ENCODE results near the gene USF1.
"Not testable (repeated sequence)": the region's sequence is repeated elsewhere in the genome, so short reads cannot be mapped to it uniquely, and the experiment has no call there.

Gene USF1

GRCh38 chr1:161077426-161077825, 31.6 kb upstream of the USF1 start:
- DNase-seq, result no peak

GRCh38 chr1:161076410-161076809, 30.6 kb upstream of the USF1 start:
- DNase-seq, result no peak

- DNase-seq, result no peak
These were observed 29.0 kb upstream of the USF1 start for GRCh38 chr1:161074676-161075368.

- DNase-seq, result no peak
These were observed 27.8 kb upstream of the USF1 start for GRCh38 chr1:161073474-161074121.

GRCh38 chr1:161072751-161073449, 27.1 kb upstream of the USF1 start:
- no peak for DNase-seq

- DNase-seq, result peak; percentile 30
These were observed 26.2 kb upstream of the USF1 start for GRCh38 chr1:161071886-161072371.

- no peak for DNase-seq
These were observed 25.0 kb upstream of the USF1 start for GRCh38 chr1:161070761-161071160.

GRCh38 chr1:161069731-161070270, 24.0 kb upstream of the USF1 start, which contains the start of gene ARHGAP30:
TSS of gene ARHGAP30 (minus strand) at chr1:161069891. CDS start at chr1:161069624, 267 bp downstream.
- DNase-seq, result peak; percentile 88

GRCh38 chr1:161069241-161069640, 23.5 kb upstream of the USF1 start:
- DNase-seq, result peak; percentile 12

GRCh38 chr1:161068306-161069234, 22.8 kb upstream of the USF1 start:
- DNase-seq, result peak; percentile 84

GRCh38 chr1:161066694-161067093, 20.9 kb upstream of the USF1 start:
- no peak for DNase-seq

GRCh38 chr1:161065681-161066080, 19.9 kb upstream of the USF1 start:
- not testable (repeated sequence) for DNase-seq

GRCh38 chr1:161063936-161064335, 18.2 kb upstream of the USF1 start:
- not testable (repeated sequence) for DNase-seq

- DNase-seq, result no peak
These were observed 15.6 kb upstream of the USF1 start for GRCh38 chr1:161061419-161061818.

- no peak for DNase-seq
These were observed 13.5 kb upstream of the USF1 start for GRCh38 chr1:161059293-161059692.

GRCh38 chr1:161054805-161055204, 9.0 kb upstream of the USF1 start:
- DNase-seq, result no peak

- no peak for DNase-seq
These were observed 8.5 kb upstream of the USF1 start for GRCh38 chr1:161054232-161054631.

- no peak for DNase-seq
These were observed 7.1 kb upstream of the USF1 start for GRCh38 chr1:161052899-161053298.

- DNase-seq, result no peak
These were observed 5.4 kb upstream of the USF1 start for GRCh38 chr1:161051219-161051618.

- no peak for DNase-seq
These were observed 3.4 kb upstream of the USF1 start for GRCh38 chr1:161048949-161049722.

Data from central memory CD4-positive, alpha-beta T cell (primary cell).